GM12864 (cell line): ENCODE measurements around the gene NPFF.

Experiments
- DNase-seq: peaks from one replicate; pipeline ENCODE4 v3.0.0-alpha.2; 2011; ENCODE audit warnings: low read depth
- H3K4me3 ChIP-seq: 2 replicates; pipeline ENCODE4 v1.5.1; 2011; ENCODE audit warnings: mild to moderate bottlenecking, low read depth, low read length, control low read depth
- TF ChIP-seq, protein P1 (sequence below): IDR thresholded peaks from 2 replicates; pipeline ENCODE4 v1.5.1; 2011; ENCODE audit warnings: low read depth, mild to moderate bottlenecking, moderate library complexity, low read length, control low read depth, inconsistent platforms; ENCODE audit errors: missing control alignments

The NPFF gene

DNA sequence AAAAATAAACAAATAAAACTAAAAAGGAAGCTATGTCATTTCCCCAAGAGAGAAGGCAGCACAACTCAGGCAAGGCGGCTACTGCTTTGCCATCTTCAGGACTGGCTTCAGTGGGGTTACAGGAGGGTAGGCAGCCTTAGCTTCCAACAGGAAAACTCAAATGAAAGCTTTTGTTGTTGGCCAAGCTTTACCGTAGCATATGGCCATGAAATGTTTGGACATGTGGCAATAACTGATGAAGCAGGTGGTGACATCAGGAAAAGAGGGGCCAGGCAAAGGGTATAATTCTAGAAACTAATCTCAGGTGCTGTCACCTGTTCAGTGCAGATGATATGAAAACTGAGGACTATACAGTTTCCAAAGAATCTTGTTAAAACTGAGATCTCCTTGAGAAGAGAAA lies 22.8 kb upstream of the NPFF start:
- no peak for DNase-seq
- TF ChIP-seq, protein P1, sequence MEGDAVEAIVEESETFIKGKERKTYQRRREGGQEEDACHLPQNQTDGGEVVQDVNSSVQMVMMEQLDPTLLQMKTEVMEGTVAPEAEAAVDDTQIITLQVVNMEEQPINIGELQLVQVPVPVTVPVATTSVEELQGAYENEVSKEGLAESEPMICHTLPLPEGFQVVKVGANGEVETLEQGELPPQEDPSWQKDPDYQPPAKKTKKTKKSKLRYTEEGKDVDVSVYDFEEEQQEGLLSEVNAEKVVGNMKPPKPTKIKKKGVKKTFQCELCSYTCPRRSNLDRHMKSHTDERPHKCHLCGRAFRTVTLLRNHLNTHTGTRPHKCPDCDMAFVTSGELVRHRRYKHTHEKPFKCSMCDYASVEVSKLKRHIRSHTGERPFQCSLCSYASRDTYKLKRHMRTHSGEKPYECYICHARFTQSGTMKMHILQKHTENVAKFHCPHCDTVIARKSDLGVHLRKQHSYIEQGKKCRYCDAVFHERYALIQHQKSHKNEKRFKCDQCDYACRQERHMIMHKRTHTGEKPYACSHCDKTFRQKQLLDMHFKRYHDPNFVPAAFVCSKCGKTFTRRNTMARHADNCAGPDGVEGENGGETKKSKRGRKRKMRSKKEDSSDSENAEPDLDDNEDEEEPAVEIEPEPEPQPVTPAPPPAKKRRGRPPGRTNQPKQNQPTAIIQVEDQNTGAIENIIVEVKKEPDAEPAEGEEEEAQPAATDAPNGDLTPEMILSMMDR = no peak
- H3K4me3 ChIP-seq = no peak overlapping the region

DNA sequence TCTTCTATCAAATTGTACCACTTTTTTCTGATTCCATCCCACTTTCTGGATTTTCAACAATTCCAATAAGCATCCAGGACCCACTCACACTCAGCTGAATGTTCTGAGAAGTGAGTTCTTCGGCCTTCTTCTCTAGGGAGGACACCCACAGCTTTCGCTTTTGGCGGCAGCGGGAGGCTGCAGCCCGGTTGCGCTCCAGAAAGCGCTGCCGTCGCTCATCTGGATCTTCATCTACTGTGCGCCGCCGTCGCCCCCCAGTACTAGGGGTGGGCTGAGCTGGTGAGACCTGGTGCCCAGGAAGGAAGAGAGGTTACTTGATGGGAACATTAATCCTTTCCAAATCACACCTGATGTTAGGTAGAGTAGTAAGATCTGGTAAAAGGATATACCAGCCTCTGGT lies 17.2 kb upstream of the NPFF start:
- TF ChIP-seq, protein P1 = no peak
- no peak overlapping the region for H3K4me3 ChIP-seq
- no peak for DNase-seq

DNA sequence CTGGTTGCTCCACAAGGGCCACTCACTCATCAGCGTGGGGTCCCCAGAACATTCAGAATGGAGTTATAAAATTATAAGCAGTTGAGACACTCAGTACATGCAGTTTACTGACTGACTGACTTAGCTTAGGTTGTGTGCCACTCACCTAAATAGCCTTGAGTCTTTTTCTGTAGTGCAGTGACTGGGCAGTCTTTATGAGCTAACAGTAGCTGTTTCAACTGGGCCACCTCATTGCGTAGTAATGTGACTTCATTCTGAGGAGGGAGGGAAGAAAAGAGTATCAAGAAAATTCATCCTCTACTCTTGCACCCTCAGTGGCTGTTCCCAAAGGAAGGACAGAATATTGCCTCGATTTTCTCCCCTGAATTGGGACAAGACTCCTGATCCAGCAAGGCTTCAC lies 15.8 kb upstream of the NPFF start:
- no peak overlapping the region for H3K4me3 ChIP-seq
- TF ChIP-seq, protein P1 = no peak
- DNase-seq = no peak

DNA sequence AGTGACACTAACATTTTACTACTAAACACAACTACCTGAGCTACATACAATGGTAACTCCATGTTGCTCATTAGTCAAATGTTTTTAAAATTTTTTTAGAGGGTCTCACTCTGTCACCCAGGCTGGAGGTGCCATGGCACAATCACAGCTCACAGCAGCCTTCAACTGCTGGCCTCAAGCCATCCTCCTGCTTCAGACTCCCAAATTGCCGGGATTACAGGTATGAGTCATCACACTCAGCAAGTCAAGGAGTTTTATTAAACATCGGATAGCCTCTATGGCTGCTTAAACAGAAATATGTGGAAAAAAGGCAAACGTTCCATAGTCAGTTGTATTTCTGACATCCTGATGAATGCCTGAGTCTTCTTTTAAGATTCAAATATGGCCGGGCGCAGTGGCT lies 11.1 kb upstream of the NPFF start:
- TF ChIP-seq, protein P1 = no peak
- DNase-seq = no peak
- no peak overlapping the region for H3K4me3 ChIP-seq

DNA sequence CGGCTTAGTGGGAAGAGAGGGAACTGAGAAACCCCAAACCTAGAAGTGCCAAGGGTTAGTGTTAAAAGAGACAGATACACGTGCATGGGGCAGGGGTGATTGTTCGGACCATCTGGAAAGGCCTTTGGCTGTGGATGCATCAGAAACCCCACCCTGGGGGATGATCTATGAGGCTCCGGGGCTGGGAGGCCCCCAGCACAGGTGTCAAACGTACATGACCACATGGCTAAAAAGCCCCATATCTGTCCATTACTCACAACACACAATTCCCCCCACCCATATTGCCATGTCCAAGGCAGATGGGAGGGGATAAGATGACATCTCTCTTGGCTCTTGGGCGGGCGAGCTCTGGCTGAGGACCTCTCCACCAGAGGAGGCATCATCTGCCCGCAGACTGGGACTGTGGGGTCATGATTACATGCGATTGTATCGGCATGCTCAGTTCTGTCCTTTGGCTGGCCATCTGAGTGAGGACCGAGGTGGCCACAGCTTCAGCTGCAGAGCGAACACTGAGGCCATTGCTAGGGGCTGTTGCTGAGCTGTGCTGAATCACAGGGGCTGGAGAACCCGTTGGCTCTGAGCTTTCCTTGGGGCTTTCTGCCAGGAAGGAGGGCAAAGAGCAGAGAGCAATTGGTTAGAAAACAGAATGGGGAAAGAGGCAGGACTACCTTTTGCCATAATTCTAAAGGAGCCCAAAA lies 9.6 kb upstream of the NPFF start:
- TF ChIP-seq, protein P1 = no peak
- no peak for DNase-seq
- H3K4me3 ChIP-seq = no peak overlapping the region

DNA sequence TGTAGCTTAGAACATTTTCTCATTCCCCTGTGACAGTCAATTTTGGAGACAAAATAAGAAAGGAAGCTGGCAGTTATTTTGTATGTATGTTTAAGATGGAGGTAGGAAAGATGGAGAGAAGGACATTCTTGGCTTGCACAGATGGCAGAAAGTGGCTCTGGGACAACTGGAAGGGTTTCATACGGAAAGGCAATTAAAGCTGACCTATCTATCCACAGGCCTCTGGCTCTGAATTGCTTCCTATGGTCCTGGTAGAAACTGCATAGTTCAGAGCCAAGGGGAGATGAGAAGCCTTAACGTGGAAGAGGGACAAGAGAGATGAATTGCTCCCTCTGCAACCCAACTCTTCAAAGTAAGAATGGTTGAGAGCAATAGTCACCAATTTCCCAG lies 8.0 kb upstream of the NPFF start:
- no peak for DNase-seq
- TF ChIP-seq, protein P1 = no peak
- H3K4me3 ChIP-seq = no peak overlapping the region

DNA sequence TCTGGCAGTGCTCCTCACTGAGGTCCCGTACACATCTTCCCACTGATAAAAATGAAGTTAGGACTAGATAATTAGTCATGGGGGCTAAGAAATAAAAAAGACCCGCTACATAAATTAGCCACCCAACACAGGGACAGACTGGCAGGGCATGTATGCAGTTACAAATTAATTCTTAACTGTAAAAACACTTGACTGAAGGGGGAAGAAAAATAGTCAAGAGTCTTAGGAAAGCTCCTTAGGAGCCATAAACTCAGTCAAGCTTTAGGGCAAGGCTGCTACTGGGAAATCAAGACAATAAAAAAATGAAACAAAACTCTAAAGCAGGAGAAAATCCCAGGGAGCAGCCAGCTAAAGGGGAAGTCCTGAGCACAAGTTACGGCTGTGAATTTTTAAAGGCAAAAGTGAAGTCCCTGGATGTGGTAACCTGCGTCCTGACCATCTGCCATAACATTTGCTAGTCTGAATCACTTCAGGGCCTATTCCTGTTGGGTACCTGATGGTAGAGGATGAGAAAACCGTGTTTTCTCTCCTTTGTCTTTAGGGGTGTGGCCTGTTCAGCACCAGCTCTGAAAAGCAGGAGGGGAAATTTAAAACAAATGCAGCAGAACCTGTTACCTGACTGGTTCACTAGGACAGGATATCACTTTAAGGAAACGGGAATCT lies 7.5 kb upstream of the NPFF start:
- no peak for DNase-seq
- TF ChIP-seq, protein P1 = no peak
- no peak overlapping the region for H3K4me3 ChIP-seq
